Thyroid gland (tissue), 4 donors: ENCODE measurements around the gene IQGAP3.

ENCODE experiments used
- CTCF ChIP-seq, 6 experiments: fragments of 200-600 bp in 3 of 6; fragments of 450-650 bp in 3 of 6; sonication (generic) in 3 of 6; IDR thresholded peaks; one replicate each; pipeline ENCODE4 v1.5.1; 2016 to 2019; ENCODE audit warnings: antibody characterized with exemption in 6 of 6, mild to moderate bottlenecking in 2 of 6, inconsistent platforms in 1 of 6, moderate library complexity in 1 of 6
- POLR2A ChIP-seq, 2 donors: fragments of 450-650 bp; IDR thresholded peaks; one replicate each; pipeline ENCODE4 v1.6.1; 2017; ENCODE audit warnings: antibody characterized with exemption in 2 of 2, mild to moderate bottlenecking in 2 of 2, moderate library complexity in 1 of 2

- TF ChIP-seq POLR2A (IDR thresholded peaks at IDR 0.05) (no peak), CTCF (IDR thresholded peaks at IDR 0.05) (no peak)
Measured at GRCh38 chr1:156511644-156512043, 60.7 kb downstream of the IQGAP3 start.
